Activated effector memory CD4-positive, alpha-beta T cell treated with Interleukin-2 at 50 U/mL for 16 hours (primary cell): ENCODE measurements around the gene LDLRAD3.

ENCODE experiments used
- DNase-seq: peaks from one replicate; pipeline ENCODE4 v3.0.0-alpha.2; 2020

Gene LDLRAD3

GRCh38 chr11:35963911-35964310 is 20.0 kb downstream of the LDLRAD3 start:
- DNase-seq: no peak

GRCh38 chr11:35964841-35965240 is 21.0 kb downstream of the LDLRAD3 start:
- no peak for DNase-seq

GRCh38 chr11:35967042-35967441 is 23.2 kb downstream of the LDLRAD3 start:
- DNase-seq: no peak

DNA sequence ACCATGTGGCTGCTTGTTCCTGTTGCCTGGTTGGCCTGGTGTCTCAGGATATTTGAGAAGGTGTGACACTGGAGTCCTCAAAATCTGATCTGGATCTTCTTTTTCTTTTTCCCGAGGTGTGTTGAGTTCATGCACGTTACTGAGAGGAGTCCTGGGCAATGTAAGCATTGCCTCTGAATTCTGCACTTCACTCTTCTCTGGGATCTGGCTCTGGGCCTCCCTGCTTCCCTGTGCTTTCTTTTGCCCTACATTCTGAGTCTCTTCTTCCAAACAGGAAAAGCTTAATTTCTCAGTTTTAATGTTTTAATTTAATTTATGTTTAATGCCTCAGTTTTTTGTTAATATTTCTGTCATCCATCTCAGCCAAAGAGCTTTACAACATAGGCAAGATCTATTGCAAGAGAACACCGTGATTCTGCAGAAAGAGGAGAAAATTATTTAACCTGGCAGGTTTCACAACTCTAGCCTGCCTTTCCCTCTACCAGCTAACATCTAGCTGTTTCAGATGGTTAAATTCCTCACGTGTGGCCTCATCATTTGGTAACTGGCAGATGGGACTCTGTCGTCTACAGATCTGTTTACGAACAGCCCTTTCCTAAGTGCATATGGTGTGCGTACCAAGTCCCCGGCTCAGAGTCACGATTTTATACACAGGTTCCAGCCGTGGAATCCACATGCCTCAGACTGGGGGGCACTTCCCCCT is 24.7 kb downstream of the LDLRAD3 start:
- no peak for DNase-seq

- no peak for DNase-seq
Observed at GRCh38 chr11:35969089-35970042, 25.5 kb downstream of the LDLRAD3 start.

- DNase-seq: no peak
Observed at GRCh38 chr11:35970445-35970844, 26.6 kb downstream of the LDLRAD3 start.

DNA sequence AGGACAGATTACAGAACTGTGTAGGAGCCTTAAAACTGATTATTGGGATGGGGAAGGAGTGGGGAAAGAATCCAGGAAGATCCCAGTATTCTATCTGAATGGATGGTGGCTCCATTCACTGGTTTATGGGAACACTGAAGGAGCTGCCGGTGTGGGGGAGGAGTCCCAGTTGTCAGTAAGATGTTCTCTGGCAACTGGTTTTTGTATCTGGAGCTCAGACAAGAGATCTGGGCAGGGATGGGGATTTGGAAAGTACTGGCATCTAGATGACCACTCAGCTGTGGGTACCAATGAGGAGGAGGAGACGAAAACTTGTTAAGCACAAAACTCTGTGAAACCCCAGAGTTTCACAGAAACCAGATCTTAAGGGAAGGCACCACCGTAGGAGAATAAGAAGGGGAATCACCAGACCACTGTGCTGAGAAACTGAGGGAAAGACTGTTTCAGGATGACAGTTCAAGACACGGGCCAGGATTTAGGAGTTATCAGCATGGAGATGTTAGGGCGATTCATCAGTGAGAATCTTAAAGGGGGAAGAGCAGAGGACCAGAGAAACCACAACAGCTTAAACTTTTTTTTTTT is 28.1 kb downstream of the LDLRAD3 start:
- DNase-seq: no peak

DNA sequence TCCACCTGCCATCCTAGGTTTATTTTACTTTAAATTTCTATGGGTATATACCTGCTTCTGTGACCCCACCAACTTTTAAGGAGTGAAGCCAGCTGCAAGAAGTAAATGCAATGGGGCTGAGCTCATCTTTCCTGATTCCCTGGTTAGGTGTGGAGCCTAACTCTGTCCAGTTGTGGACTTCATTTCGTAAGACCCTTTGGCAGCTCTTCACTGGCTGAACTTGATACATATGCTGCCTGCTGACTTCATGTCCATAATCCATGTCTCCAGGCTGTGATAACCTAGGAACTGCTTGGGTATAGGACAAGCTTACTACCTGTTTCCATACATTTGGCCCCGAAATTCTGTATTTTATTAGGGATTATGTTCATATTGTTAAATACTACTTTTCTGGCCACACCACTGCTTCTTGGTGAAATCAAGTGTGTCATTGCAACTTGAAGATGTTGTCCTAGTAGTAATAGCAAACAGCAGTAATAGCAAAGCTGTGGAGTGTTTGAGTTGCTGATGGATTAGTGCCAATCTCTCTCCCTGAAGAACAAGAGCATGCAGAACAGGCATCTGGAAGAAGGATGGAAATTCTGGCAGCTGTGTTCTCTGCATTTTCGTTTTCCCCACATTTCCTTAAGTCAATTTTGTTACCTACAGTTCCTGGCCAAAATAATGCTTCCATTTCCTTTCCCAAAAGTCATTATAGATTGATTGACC is 31.2 kb downstream of the LDLRAD3 start:
- no peak for DNase-seq

- DNase-seq: no peak
Observed at GRCh38 chr11:35976434-35976833, 32.6 kb downstream of the LDLRAD3 start.

DNA sequence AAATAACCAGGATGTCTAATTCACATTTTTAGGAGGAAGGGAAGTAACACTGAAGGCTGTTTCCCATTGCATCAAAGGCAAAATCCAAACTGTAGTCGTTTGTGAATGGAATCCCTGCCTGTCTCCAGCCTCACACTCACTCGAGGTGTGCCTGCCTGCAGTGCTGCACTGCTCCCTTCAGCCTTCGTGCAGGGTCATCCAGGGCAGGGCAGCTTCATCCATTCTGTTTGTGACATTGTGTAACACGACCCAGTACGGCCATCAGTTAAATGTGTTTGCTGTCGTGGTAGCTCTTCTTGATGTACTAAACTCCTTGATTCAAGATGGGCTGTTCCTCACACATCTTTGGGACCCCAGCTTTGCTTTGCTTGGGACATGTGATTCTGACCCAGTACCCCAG is 34.3 kb downstream of the LDLRAD3 start:
- no peak for DNase-seq

- DNase-seq: no peak
Observed at GRCh38 chr11:35978891-35979290, 35.0 kb downstream of the LDLRAD3 start.

GRCh38 chr11:35980686-35981390 is 37.0 kb downstream of the LDLRAD3 start:
- DNase-seq: no peak

DNA sequence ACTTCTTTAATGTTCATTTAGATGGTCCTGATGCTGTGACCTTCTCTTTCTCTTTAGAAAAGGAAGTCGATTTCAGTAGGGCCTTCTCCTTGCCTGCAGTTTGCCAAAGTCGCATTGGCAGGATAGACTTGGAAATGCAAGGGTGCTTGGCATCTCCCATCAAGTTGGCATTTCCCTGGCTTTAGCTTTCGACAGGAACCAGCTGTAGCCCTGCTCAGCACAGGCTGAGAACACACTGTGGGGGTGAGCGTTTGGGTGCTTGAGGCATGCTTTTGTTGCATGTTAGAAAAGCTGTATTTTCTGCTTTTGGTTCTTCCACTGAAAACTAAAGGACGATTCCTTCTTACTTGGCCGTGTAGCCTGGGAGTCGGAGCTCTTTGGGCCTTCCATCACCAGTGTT is 37.7 kb downstream of the LDLRAD3 start:
- DNase-seq: no peak

DNA sequence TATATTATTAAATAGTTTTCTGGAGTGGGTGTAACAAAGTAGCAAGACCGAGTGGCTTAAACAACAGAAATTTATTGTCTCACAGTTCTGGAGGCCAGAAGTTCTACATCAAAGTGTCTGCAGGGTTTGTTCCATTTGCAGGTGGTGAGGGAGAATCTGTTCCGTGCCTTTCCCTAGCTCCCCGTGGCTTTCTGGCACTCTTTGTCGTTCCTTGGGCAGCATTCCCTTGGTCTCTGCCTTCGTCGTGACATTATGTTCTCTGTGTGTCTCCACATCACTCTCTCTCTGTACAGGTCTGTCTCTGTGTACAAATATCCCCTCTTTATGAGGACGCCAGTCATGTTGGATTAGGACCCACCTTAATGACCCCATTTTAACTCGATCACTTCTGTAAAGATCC is 38.2 kb downstream of the LDLRAD3 start:
- no peak for DNase-seq

DNA sequence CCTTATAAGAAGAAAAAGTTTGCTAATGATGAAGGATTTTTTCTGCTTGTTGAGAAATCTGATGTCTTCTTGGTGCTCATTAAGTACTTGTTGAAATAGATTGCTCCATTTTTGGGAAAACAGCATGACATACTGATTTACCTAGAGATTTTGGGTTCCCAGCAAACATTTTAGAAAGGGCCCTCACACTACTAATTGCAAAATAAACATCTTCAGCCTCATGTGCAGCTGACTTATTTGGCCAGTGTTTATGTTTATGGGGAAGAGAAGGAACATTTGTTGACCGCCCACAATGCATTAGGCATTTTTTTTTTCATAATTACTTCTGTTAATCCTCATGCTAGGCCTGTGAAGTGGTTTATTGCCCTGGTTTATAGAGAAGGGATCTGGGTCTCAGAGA is 40.1 kb downstream of the LDLRAD3 start:
- no peak for DNase-seq

- no peak for DNase-seq
Observed at GRCh38 chr11:35986947-35987346, 43.1 kb downstream of the LDLRAD3 start.

GRCh38 chr11:35990170-35990569 is 46.3 kb downstream of the LDLRAD3 start:
- DNase-seq: no peak

DNA sequence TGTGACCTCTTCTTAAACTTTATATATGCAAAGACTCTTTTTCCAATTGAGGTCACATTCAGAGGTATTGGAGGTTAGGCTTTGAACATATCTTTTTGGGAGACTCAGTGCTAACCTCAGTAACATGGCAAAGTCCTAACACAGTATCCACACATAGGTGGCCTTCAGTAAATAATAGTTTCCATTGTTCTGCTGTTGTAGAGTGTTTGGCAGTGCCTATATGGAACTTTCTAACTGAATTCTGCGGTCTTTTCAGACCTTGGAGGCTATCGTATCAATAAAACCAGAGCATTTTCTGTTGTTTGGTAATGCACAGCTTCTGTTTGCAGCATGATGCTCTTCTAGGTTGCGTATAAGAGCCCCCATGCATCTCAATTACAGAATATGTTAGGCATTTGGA is 47.0 kb downstream of the LDLRAD3 start:
- DNase-seq: no peak

DNA sequence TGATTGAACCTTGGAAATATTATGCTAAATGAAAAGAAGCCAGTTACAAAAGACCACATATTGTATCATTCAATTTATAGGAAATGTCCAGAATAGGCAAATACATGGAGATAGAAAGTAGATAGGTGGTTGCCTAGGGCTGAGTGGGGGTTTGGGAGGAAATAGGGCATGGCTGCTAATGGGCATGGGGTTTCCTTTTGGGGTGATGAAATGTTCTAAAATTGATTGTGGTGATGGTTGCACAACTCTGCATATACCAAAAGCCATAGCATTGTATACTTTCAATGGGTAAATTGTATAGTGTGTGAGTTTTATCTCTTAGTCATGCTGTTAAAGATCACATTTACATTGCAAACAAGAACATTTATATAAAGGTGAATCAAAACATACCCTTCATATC is 48.7 kb downstream of the LDLRAD3 start:
- no peak for DNase-seq

GRCh38 chr11:35994421-35994820 is 50.6 kb downstream of the LDLRAD3 start:
- DNase-seq: no peak

- no peak for DNase-seq
Observed at GRCh38 chr11:35995681-35996271, 51.9 kb downstream of the LDLRAD3 start.

- DNase-seq: no peak
Observed at GRCh38 chr11:35997902-35998520, 54.1 kb downstream of the LDLRAD3 start.
